ENCODE results near the gene EARS2. TPM values are rescaled to one million over a fixed set of nuclear protein-coding genes. Genes with fewer than 3 reads are reported as not detected.

The EARS2 gene
- total RNA-seq, 1 experiment from 2014 or later, result 55.9 TPM

DNA sequence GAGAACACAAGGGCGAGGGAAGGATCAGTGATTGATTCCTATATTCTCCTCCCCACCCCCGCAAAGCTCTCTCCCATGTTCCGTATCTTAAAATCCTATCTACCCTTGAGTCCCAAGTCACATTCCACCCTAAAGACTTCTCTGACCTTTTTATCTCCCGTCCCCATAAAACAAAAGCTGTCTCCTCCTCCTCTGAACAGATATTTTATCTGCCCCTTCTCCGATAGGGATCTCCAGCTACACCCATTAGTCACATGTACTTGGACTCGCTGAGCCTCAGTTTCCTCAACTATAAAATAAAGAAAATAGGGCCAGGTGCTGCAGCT, 59.6 kb downstream of the EARS2 start (continued):
- TF ChIP-seq, protein P1, sequence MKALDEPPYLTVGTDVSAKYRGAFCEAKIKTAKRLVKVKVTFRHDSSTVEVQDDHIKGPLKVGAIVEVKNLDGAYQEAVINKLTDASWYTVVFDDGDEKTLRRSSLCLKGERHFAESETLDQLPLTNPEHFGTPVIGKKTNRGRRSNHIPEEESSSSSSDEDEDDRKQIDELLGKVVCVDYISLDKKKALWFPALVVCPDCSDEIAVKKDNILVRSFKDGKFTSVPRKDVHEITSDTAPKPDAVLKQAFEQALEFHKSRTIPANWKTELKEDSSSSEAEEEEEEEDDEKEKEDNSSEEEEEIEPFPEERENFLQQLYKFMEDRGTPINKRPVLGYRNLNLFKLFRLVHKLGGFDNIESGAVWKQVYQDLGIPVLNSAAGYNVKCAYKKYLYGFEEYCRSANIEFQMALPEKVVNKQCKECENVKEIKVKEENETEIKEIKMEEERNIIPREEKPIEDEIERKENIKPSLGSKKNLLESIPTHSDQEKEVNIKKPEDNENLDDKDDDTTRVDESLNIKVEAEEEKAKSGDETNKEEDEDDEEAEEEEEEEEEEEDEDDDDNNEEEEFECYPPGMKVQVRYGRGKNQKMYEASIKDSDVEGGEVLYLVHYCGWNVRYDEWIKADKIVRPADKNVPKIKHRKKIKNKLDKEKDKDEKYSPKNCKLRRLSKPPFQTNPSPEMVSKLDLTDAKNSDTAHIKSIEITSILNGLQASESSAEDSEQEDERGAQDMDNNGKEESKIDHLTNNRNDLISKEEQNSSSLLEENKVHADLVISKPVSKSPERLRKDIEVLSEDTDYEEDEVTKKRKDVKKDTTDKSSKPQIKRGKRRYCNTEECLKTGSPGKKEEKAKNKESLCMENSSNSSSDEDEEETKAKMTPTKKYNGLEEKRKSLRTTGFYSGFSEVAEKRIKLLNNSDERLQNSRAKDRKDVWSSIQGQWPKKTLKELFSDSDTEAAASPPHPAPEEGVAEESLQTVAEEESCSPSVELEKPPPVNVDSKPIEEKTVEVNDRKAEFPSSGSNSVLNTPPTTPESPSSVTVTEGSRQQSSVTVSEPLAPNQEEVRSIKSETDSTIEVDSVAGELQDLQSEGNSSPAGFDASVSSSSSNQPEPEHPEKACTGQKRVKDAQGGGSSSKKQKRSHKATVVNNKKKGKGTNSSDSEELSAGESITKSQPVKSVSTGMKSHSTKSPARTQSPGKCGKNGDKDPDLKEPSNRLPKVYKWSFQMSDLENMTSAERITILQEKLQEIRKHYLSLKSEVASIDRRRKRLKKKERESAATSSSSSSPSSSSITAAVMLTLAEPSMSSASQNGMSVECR (CRISPR knock-in tag; IDR thresholded peaks at IDR 0.05; ENCODE audit: borderline replicate concordance), result no peak
- TF ChIP-seq, protein P2, sequence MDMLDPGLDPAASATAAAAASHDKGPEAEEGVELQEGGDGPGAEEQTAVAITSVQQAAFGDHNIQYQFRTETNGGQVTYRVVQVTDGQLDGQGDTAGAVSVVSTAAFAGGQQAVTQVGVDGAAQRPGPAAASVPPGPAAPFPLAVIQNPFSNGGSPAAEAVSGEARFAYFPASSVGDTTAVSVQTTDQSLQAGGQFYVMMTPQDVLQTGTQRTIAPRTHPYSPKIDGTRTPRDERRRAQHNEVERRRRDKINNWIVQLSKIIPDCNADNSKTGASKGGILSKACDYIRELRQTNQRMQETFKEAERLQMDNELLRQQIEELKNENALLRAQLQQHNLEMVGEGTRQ (CRISPR knock-in tag; IDR thresholded peaks at IDR 0.05), result no peak

DNA sequence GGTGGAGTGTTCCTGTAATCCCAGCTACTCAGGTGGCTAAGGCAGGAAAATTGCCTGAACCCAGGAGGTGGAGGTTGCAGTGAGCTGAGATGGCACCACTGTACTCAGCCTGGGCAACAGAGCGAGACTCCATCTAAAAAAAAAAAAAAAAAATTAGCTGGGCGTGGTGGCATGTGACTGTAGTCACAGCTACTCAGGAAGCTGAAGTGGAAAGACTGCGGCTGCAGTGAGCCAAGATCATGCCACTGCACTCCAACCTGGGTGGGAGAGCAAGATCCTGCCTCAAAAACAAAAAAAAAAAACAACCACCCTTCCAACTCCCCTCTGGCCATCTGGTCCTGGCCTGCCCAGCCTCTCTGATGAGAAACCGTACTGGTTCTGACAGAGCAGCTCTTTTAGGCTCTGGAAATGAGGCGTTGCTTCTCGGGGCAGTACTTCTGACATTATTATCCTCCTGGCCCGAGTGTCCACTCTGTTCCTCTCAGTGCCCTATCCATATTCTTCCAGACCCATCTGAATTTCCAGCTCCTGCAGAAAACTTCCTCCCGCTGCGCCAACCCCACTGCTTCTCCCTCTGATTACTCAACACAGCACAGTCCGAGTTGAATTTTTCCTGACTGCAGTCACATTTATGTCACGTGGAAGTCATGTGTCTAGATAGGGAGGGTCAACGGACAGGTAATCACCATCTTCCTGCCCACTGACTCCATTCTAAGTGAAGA, 60.2 kb downstream of the EARS2 start:
- H3K9me3 Mint-ChIP-seq, result no peaks in the 10 kb centered on the region
- peaks cover 26% of the 10 kb centered on the region for H3K4me1 Mint-ChIP-seq
- TF ChIP-seq ESRRA (CRISPR knock-in tag; IDR thresholded peaks at IDR 0.05; ENCODE audit: borderline replicate concordance) (no peak), RORB (CRISPR knock-in tag; IDR thresholded peaks at IDR 0.05) (no peak), MLX (CRISPR knock-in tag; IDR thresholded peaks at IDR 0.05) (no peak), TP53 (CRISPR knock-in tag; IDR thresholded peaks at IDR 0.05) (no peak), ZNF512 (CRISPR knock-in tag; IDR thresholded peaks at IDR 0.05; ENCODE audit: borderline replicate concordance) (no peak)
- TF ChIP-seq, protein P3, sequence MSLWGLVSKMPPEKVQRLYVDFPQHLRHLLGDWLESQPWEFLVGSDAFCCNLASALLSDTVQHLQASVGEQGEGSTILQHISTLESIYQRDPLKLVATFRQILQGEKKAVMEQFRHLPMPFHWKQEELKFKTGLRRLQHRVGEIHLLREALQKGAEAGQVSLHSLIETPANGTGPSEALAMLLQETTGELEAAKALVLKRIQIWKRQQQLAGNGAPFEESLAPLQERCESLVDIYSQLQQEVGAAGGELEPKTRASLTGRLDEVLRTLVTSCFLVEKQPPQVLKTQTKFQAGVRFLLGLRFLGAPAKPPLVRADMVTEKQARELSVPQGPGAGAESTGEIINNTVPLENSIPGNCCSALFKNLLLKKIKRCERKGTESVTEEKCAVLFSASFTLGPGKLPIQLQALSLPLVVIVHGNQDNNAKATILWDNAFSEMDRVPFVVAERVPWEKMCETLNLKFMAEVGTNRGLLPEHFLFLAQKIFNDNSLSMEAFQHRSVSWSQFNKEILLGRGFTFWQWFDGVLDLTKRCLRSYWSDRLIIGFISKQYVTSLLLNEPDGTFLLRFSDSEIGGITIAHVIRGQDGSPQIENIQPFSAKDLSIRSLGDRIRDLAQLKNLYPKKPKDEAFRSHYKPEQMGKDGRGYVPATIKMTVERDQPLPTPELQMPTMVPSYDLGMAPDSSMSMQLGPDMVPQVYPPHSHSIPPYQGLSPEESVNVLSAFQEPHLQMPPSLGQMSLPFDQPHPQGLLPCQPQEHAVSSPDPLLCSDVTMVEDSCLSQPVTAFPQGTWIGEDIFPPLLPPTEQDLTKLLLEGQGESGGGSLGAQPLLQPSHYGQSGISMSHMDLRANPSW (CRISPR knock-in tag; conservative IDR thresholded peaks at IDR 0.05; ENCODE audit: low read depth), result no peak
- no peak for ATAC-seq
- DNase-seq (ENCODE audit: low spot score), result no peak
- CTCF ChIA-PET, result interaction anchor here (1.0 kb wide), 1 partner anchor 60 kb away, joined by 3 read pairs; the partner anchor contains the start of genes EARS2 and UBFD1
- no peaks in the 10 kb centered on the region for H3K27me3 Mint-ChIP-seq (ENCODE audit: low read depth)
- peaks cover 32% of the 10 kb centered on the region for H3K36me3 Mint-ChIP-seq
- peak overlapping the region; percentile 77 for H3K27ac Mint-ChIP-seq
- POLR2A ChIA-PET, result no interaction called here
- H3K4me3 Mint-ChIP-seq, result no peak overlapping the region

- ChIA-PET POLR2A (no interaction called here), CTCF (no interaction called here)
- peaks cover 44% of the 10 kb centered on the region for H3K36me3 Mint-ChIP-seq
- peaks cover 18% of the 10 kb centered on the region for H3K4me1 Mint-ChIP-seq
- no peak overlapping the region for H3K4me3 Mint-ChIP-seq
- ATAC-seq (no peak), DNase-seq (ENCODE audit: low spot score) (no peak)
- no peaks in the 10 kb centered on the region for H3K9me3 Mint-ChIP-seq
- H3K27ac Mint-ChIP-seq, result no peak overlapping the region
- H3K27me3 Mint-ChIP-seq (ENCODE audit: low read depth), result no peaks in the 10 kb centered on the region
- TF ChIP-seq TEAD1 (CRISPR knock-in tag; IDR thresholded peaks at IDR 0.05) (no peak), ZNF512 (CRISPR knock-in tag; IDR thresholded peaks at IDR 0.05; ENCODE audit: borderline replicate concordance) (no peak), TCF7 (CRISPR knock-in tag; IDR thresholded peaks at IDR 0.05; ENCODE audit: low read depth) (no peak), ATF2 (CRISPR knock-in tag; IDR thresholded peaks at IDR 0.05; ENCODE audit: borderline replicate concordance, low read depth) (no peak), SP1 (CRISPR knock-in tag; conservative IDR thresholded peaks at IDR 0.05) (no peak), EMX1 (CRISPR knock-in tag; IDR thresholded peaks at IDR 0.05) (no peak), SMAD4 (CRISPR knock-in tag; IDR thresholded peaks at IDR 0.05) (no peak)
- TF ChIP-seq, protein P4, sequence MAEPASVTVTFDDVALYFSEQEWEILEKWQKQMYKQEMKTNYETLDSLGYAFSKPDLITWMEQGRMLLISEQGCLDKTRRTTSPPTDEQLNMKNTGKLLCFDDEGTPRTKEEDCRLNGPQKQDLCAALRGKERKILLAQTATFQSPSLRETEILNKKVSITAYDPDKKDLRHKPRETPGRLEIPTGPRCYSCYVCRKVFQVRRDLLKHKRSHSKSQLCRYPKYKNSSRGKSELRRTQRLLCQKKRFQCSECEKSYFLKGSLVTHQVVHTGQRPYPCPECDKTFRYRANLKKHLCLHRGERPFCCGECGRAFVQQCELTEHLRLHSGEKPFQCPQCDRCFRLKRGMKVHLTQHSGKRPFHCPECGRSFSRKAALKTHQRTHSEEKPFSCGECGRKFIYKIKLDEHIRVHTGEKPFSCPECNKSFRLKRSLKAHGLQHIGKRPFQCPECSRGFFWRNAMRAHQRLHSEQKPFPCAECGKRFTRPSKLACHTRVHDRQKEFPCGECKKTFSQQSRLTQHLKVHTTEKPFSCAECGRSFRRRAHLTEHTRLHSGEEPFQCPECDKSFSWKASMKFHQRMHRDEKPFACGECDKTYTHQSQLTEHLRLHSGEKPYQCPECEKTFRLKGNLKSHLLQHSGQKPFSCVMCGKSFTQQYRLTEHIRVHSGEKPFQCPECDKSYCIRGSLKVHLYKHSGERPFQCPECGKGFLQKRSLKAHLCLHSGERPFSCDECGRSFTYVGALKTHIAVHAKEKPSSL (CRISPR knock-in tag; conservative IDR thresholded peaks at IDR 0.05), result no peak
Observed at GRCh38 chr16:23495671-23496070, 61.5 kb downstream of the EARS2 start.

Data from WTC11 (cell line).